Keratinocyte (primary cell): ENCODE measurements around the gene CNOT3. TPM values are rescaled to one million over a fixed set of nuclear protein-coding genes. Genes with fewer than 3 reads are reported as not detected.

Experiments used
- DNase-seq: peaks from one replicate; pipeline ENCODE4 v3.0.0-alpha.2; 2011; ENCODE audit warnings: low read depth, missing footprints, low spot score
- FAIRE-seq: peaks from 2 replicates; lab custom pipeline; 2011; peaks lifted over from hg19 to GRCh38; lab: Jason Lieb, UNC
- H2AFZ ChIP-seq: 2 replicates; pipeline ENCODE4 v1.6.0; 2012; ENCODE audit warnings: low read length, control low read depth, inconsistent platforms; ENCODE audit not compliant: control insufficient read depth
- H3K27ac ChIP-seq: 2 replicates; pipeline ENCODE4 v1.5.1; 2011; ENCODE audit warnings: low read length; ENCODE audit not compliant: control insufficient read depth, insufficient read depth
- H3K27me3 ChIP-seq: 3 replicates; pipeline ENCODE4 v1.6.0; 2011; ENCODE audit warnings: low read length; ENCODE audit not compliant: control insufficient read depth, insufficient read depth; ENCODE audit errors: extremely low read depth
- H3K36me3 ChIP-seq, 2 experiments: 2 replicates in 1 of 2; 3 replicates in 1 of 2; pipeline ENCODE4 v1.5.1; 2011; ENCODE audit warnings: low read length in 2 of 2, mild to moderate bottlenecking in 1 of 2; ENCODE audit not compliant: control insufficient read depth in 2 of 2, insufficient read depth in 2 of 2; ENCODE audit errors: extremely low read depth in 1 of 2
- H3K4me1 ChIP-seq: 3 replicates; pipeline ENCODE4 v1.5.1; 2011; ENCODE audit warnings: low read length; ENCODE audit not compliant: control insufficient read depth, insufficient read depth; ENCODE audit errors: extremely low read depth
- H3K4me2 ChIP-seq: 3 replicates; pipeline ENCODE4 v1.6.0; 2011; ENCODE audit warnings: low read depth, low read length; ENCODE audit not compliant: control insufficient read depth, insufficient read depth; ENCODE audit errors: extremely low read depth
- H3K4me3 ChIP-seq, 3 experiments: fragments of 200-600 bp in 1 of 3; sonication (generic) in 1 of 3; 2 replicates in 2 of 3; 3 replicates in 1 of 3; pipeline ENCODE4 v1.5.1; 2011 to 2016; ENCODE audit warnings: low read length in 3 of 3, mild to moderate bottlenecking in 3 of 3, control low read depth in 2 of 3, inconsistent platforms in 1 of 3, low read depth in 1 of 3, mixed read lengths in 1 of 3, mixed run types in 1 of 3, moderate library complexity in 1 of 3; ENCODE audit not compliant: control insufficient read depth in 2 of 3, insufficient read depth in 2 of 3; ENCODE audit errors: extremely low read depth in 1 of 3
- H3K79me2 ChIP-seq: 2 replicates; pipeline ENCODE4 v1.6.0; 2012; ENCODE audit warnings: low read length; ENCODE audit not compliant: control insufficient read depth, insufficient read depth
- H3K9ac ChIP-seq: 3 replicates; pipeline ENCODE4 v1.6.0; 2011; ENCODE audit warnings: low read length; ENCODE audit not compliant: control insufficient read depth, insufficient read depth; ENCODE audit errors: extremely low read depth
- H3K9me1 ChIP-seq: 3 replicates; pipeline ENCODE4 v1.6.0; 2011; ENCODE audit warnings: low read length; ENCODE audit not compliant: control insufficient read depth, insufficient read depth; ENCODE audit errors: extremely low read depth
- H3K9me3 ChIP-seq: 2 replicates; pipeline ENCODE4 v1.5.1; 2012; ENCODE audit warnings: low read depth, low read length; ENCODE audit not compliant: control insufficient read depth
- H4K20me1 ChIP-seq: 3 replicates; pipeline ENCODE4 v1.6.0; 2011; ENCODE audit warnings: low read length; ENCODE audit not compliant: control insufficient read depth, insufficient read depth; ENCODE audit errors: extremely low read depth
- EZH2 ChIP-seq: IDR thresholded peaks from one replicate; pipeline ENCODE4 v1.6.1; 2012; ENCODE audit warnings: inconsistent platforms, mild to moderate bottlenecking, low read length, moderate library complexity
- dilution Hi-C: fragments of 300-500 bp; cut with MboI; formaldehyde crosslinking; loops from one replicate; pipeline ENCODE4 v1.7.0; 2020; ENCODE audit warnings: low sequenced_read_pairs; ENCODE audit not compliant: extremely low pct_ligation_motif_present
- polyA plus RNA-seq, 5 experiments: library from polyadenylated mRNA; depleted of rRNA in 3 of 5; stranded (reverse) in 3 of 5; stranded (forward) in 1 of 5; unstranded in 1 of 5; fragments of >200 nt; gene quantifications; 1 replicate in 1 of 5; 2 replicates in 3 of 5; 3 replicates in 1 of 5; pipeline versions ENCODE4 v1.2.1 to v1.2.3, GENCODE V29; 2011 to 2012; ENCODE audit warnings: missing spikeins in 2 of 5, low read depth in 1 of 5, low replicate concordance in 1 of 5
- TF ChIP-seq, protein P1 (sequence below), 3 experiments: IDR thresholded peaks in 1 of 3; conservative IDR thresholded peaks in 1 of 3; optimal IDR thresholded peaks in 1 of 3; 2 replicates in 2 of 3; 3 replicates in 1 of 3; pipeline versions ENCODE3 to v1.5.1; 2011; ENCODE audit warnings: low read length in 3 of 3, mild to moderate bottlenecking in 3 of 3, moderate library complexity in 2 of 3, control low read depth in 1 of 3, inconsistent platforms in 1 of 3; ENCODE audit not compliant: insufficient read depth in 2 of 3; ENCODE audit errors: extremely low read depth in 1 of 3

Gene CNOT3
- polyA plus RNA-seq, 1 donor (not counting 4 experiments of a cell fraction or from before 2014, with no cell fraction given), result 8.6 TPM

- H3K4me1 ChIP-seq, result peaks cover 8% of the 10 kb centered on the region
- TF ChIP-seq, protein P1, sequence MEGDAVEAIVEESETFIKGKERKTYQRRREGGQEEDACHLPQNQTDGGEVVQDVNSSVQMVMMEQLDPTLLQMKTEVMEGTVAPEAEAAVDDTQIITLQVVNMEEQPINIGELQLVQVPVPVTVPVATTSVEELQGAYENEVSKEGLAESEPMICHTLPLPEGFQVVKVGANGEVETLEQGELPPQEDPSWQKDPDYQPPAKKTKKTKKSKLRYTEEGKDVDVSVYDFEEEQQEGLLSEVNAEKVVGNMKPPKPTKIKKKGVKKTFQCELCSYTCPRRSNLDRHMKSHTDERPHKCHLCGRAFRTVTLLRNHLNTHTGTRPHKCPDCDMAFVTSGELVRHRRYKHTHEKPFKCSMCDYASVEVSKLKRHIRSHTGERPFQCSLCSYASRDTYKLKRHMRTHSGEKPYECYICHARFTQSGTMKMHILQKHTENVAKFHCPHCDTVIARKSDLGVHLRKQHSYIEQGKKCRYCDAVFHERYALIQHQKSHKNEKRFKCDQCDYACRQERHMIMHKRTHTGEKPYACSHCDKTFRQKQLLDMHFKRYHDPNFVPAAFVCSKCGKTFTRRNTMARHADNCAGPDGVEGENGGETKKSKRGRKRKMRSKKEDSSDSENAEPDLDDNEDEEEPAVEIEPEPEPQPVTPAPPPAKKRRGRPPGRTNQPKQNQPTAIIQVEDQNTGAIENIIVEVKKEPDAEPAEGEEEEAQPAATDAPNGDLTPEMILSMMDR (optimal IDR thresholded peaks at IDR 0.05 in 1 of 3, IDR thresholded peaks at IDR 0.05 in 1 of 3, conservative IDR thresholded peaks at IDR 0.05 in 1 of 3; ENCODE audit: extremely low read depth in 1 of 3, insufficient read depth in 2 of 3, low read length in 3 of 3), result no peak
- TF ChIP-seq EZH2, result no peak
Observed at GRCh38 chr19:54121259-54121658, 16.3 kb upstream of the CNOT3 start.

GRCh38 chr19:54123682-54124081 is 13.9 kb upstream of the CNOT3 start:
- no peak for FAIRE-seq

More at GRCh38 chr19:54121259-54121658, 16.3 kb upstream of the CNOT3 start:
- H3K9ac ChIP-seq, result no peak overlapping the region
- H3K36me3 ChIP-seq, result peaks cover 34 to 49% of the 10 kb centered on the region in 2 experiments
- no peak overlapping the region for H3K27ac ChIP-seq
- no peak overlapping the region for H3K4me3 ChIP-seq
- no peaks in the 10 kb centered on the region for H3K27me3 ChIP-seq
- no peaks in the 10 kb centered on the region for H4K20me1 ChIP-seq
- H3K9me1 ChIP-seq, result no peaks in the 10 kb centered on the region
- dilution Hi-C loops, result no loop called here
- FAIRE-seq, result no peak
- H3K9me3 ChIP-seq, result no peaks in the 10 kb centered on the region
- no peak overlapping the region for H2AFZ ChIP-seq
- DNase-seq, result no peak
- H3K4me2 ChIP-seq, result no peak overlapping the region
- peaks cover 11% of the 10 kb centered on the region for H3K79me2 ChIP-seq

More at GRCh38 chr19:54123682-54124081, 13.9 kb upstream of the CNOT3 start:
- DNase-seq, result no peak
- H3K27ac ChIP-seq, result no peak overlapping the region
- no peaks in the 10 kb centered on the region for H3K9me1 ChIP-seq
- no peak for TF ChIP-seq EZH2
- TF ChIP-seq, protein P1 (optimal IDR thresholded peaks at IDR 0.05 in 1 of 3, IDR thresholded peaks at IDR 0.05 in 1 of 3, conservative IDR thresholded peaks at IDR 0.05 in 1 of 3; ENCODE audit: extremely low read depth in 1 of 3, insufficient read depth in 2 of 3, low read length in 3 of 3), result no peak
- H3K79me2 ChIP-seq, result no peaks in the 10 kb centered on the region
- H3K4me3 ChIP-seq, result no peak overlapping the region
- H4K20me1 ChIP-seq, result no peaks in the 10 kb centered on the region
- H3K27me3 ChIP-seq, result no peaks in the 10 kb centered on the region
- H3K4me1 ChIP-seq, result no peaks in the 10 kb centered on the region
- dilution Hi-C loops, result no loop called here
- H3K36me3 ChIP-seq, result peaks cover 32 to 53% of the 10 kb centered on the region in 2 experiments
- no peaks in the 10 kb centered on the region for H3K9me3 ChIP-seq
- no peak overlapping the region for H3K4me2 ChIP-seq
- H3K9ac ChIP-seq, result no peak overlapping the region
- no peak overlapping the region for H2AFZ ChIP-seq
